ENCODE measurements around the gene JARID2. TPM values are rescaled to one million over a fixed set of nuclear protein-coding genes. Genes with fewer than 3 reads are reported as not detected.

The JARID2 gene
- total RNA-seq, 2 experiments from 2014 or later = 28.4 to 29.7 TPM

GRCh38 chr6:15366003-15366535 lies 120.2 kb downstream of the JARID2 start:
- Mint-ChIP-seq H3K27ac (no peak overlapping the region), H3K36me3 (ENCODE audit: low read depth) (peaks cover 24% of the 10 kb centered on the region), H3K4me1 (peaks cover 48% of the 10 kb centered on the region), H3K4me3 (no peak overlapping the region), H3K9me3 (no peaks in the 10 kb centered on the region), H3K27me3 (no peaks in the 10 kb centered on the region)
- DNase-seq = no peak
- POLR2A ChIA-PET = no interaction called here
- CTCF ChIA-PET = no interaction called here

GRCh38 chr6:15366879-15367278 lies 121.0 kb downstream of the JARID2 start:
- H3K4me1 Mint-ChIP-seq = peaks cover 54% of the 10 kb centered on the region
- POLR2A ChIA-PET = no interaction called here

GRCh38 chr6:15368186-15368585 lies 122.3 kb downstream of the JARID2 start:
- POLR2A ChIA-PET = no interaction called here
- no peak overlapping the region for H3K4me3 Mint-ChIP-seq
- CTCF ChIA-PET = no interaction called here
- no peaks in the 10 kb centered on the region for H3K9me3 Mint-ChIP-seq
- no peak for DNase-seq
- H3K36me3 Mint-ChIP-seq (ENCODE audit: low read depth) = peaks cover 24% of the 10 kb centered on the region
- H3K27me3 Mint-ChIP-seq = no peaks in the 10 kb centered on the region
- peaks cover 55% of the 10 kb centered on the region for H3K4me1 Mint-ChIP-seq
- H3K27ac Mint-ChIP-seq = no peak overlapping the region

More at GRCh38 chr6:15366879-15367278, 121.0 kb downstream of the JARID2 start:
- H3K9me3 Mint-ChIP-seq = no peaks in the 10 kb centered on the region
- DNase-seq = no peak
- H3K27me3 Mint-ChIP-seq = no peaks in the 10 kb centered on the region
- H3K36me3 Mint-ChIP-seq (ENCODE audit: low read depth) = peaks cover 24% of the 10 kb centered on the region
- CTCF ChIA-PET = no interaction called here
- H3K27ac Mint-ChIP-seq = no peak overlapping the region
- H3K4me3 Mint-ChIP-seq = no peak overlapping the region

GRCh38 chr6:15368873-15369272 lies 123.0 kb downstream of the JARID2 start:
- DNase-seq = no peak
- ChIA-PET CTCF (no interaction called here), POLR2A (no interaction called here)
- H3K27ac Mint-ChIP-seq = no peak overlapping the region
- peaks cover 24% of the 10 kb centered on the region for H3K36me3 Mint-ChIP-seq (ENCODE audit: low read depth)
- no peaks in the 10 kb centered on the region for H3K9me3 Mint-ChIP-seq
- no peak overlapping the region for H3K4me3 Mint-ChIP-seq
- H3K4me1 Mint-ChIP-seq = peaks cover 55% of the 10 kb centered on the region
- no peaks in the 10 kb centered on the region for H3K27me3 Mint-ChIP-seq

- H3K27me3 Mint-ChIP-seq = no peaks in the 10 kb centered on the region
- no peak overlapping the region for H3K27ac Mint-ChIP-seq
- peaks cover 24% of the 10 kb centered on the region for H3K36me3 Mint-ChIP-seq (ENCODE audit: low read depth)
- H3K4me1 Mint-ChIP-seq = peaks cover 52% of the 10 kb centered on the region
- no peaks in the 10 kb centered on the region for H3K9me3 Mint-ChIP-seq
- DNase-seq = no peak
- H3K4me3 Mint-ChIP-seq = no peak overlapping the region
- CTCF ChIA-PET = interaction anchor here (0.7 kb wide), 1 partner anchor 1302 kb away, joined by 3 read pairs; no protein-coding TSS in a partner anchor
- POLR2A ChIA-PET = interaction anchor here (0.6 kb wide), 1 partner anchor 223 kb away, joined by 3 read pairs; no protein-coding TSS in a partner anchor
Measured at GRCh38 chr6:15369838-15370237, 124.0 kb downstream of the JARID2 start.

- ChIA-PET POLR2A (no interaction called here), CTCF (no interaction called here)
- H3K27ac Mint-ChIP-seq = no peak overlapping the region
- DNase-seq = no peak
- no peak overlapping the region for H3K4me3 Mint-ChIP-seq
- H3K36me3 Mint-ChIP-seq (ENCODE audit: low read depth) = peaks cover 29% of the 10 kb centered on the region
- H3K9me3 Mint-ChIP-seq = no peaks in the 10 kb centered on the region
- H3K27me3 Mint-ChIP-seq = no peaks in the 10 kb centered on the region
- H3K4me1 Mint-ChIP-seq = peaks cover 45% of the 10 kb centered on the region
Measured at GRCh38 chr6:15370733-15371671, 125.1 kb downstream of the JARID2 start.

GRCh38 chr6:15372932-15373331 lies 127.1 kb downstream of the JARID2 start:
- Mint-ChIP-seq H3K27me3 (no peaks in the 10 kb centered on the region), H3K4me1 (peaks cover 32% of the 10 kb centered on the region), H3K4me3 (no peak overlapping the region), H3K36me3 (ENCODE audit: low read depth) (peaks cover 32% of the 10 kb centered on the region), H3K27ac (no peak overlapping the region), H3K9me3 (no peaks in the 10 kb centered on the region)
- no peak for DNase-seq
- POLR2A ChIA-PET = no interaction called here
- CTCF ChIA-PET = no interaction called here

- POLR2A ChIA-PET = no interaction called here
- Mint-ChIP-seq H3K27ac (no peak overlapping the region), H3K4me1 (peaks cover 28% of the 10 kb centered on the region), H3K4me3 (no peak overlapping the region), H3K27me3 (no peaks in the 10 kb centered on the region), H3K36me3 (ENCODE audit: low read depth) (peaks cover 29% of the 10 kb centered on the region), H3K9me3 (no peaks in the 10 kb centered on the region)
- no peak for DNase-seq
- CTCF ChIA-PET = no interaction called here
Measured at GRCh38 chr6:15374119-15374518, 128.2 kb downstream of the JARID2 start.

- POLR2A ChIA-PET = no interaction called here
- H3K36me3 Mint-ChIP-seq (ENCODE audit: low read depth) = peaks cover 26% of the 10 kb centered on the region
- CTCF ChIA-PET = no interaction called here
- H3K27me3 Mint-ChIP-seq = no peaks in the 10 kb centered on the region
- no peaks in the 10 kb centered on the region for H3K9me3 Mint-ChIP-seq
- H3K4me3 Mint-ChIP-seq = no peak overlapping the region
- no peak overlapping the region for H3K27ac Mint-ChIP-seq
- H3K4me1 Mint-ChIP-seq = peaks cover 22% of the 10 kb centered on the region
- DNase-seq = no peak
Measured at GRCh38 chr6:15375018-15375417, 129.1 kb downstream of the JARID2 start.

- no peak for DNase-seq
- no peak overlapping the region for H3K4me3 Mint-ChIP-seq
- POLR2A ChIA-PET = no interaction called here
- no peaks in the 10 kb centered on the region for H3K27me3 Mint-ChIP-seq
- H3K27ac Mint-ChIP-seq = no peak overlapping the region
- H3K36me3 Mint-ChIP-seq (ENCODE audit: low read depth) = peaks cover 26% of the 10 kb centered on the region
- CTCF ChIA-PET = no interaction called here
- peaks cover 20% of the 10 kb centered on the region for H3K4me1 Mint-ChIP-seq
- H3K9me3 Mint-ChIP-seq = no peaks in the 10 kb centered on the region
Measured at GRCh38 chr6:15375638-15376290, 129.9 kb downstream of the JARID2 start.

- Mint-ChIP-seq H3K27ac (no peak overlapping the region), H3K36me3 (ENCODE audit: low read depth) (peaks cover 26% of the 10 kb centered on the region), H3K4me3 (no peak overlapping the region), H3K4me1 (peaks cover 16% of the 10 kb centered on the region), H3K27me3 (no peaks in the 10 kb centered on the region), H3K9me3 (no peaks in the 10 kb centered on the region)
- ChIA-PET POLR2A (no interaction called here), CTCF (no interaction called here)
- no peak for DNase-seq
Measured at GRCh38 chr6:15376900-15377487, 131.1 kb downstream of the JARID2 start.

- POLR2A ChIA-PET = no interaction called here
- CTCF ChIA-PET = no interaction called here
- Mint-ChIP-seq H3K9me3 (no peaks in the 10 kb centered on the region), H3K4me1 (peaks cover 17% of the 10 kb centered on the region), H3K27ac (no peak overlapping the region), H3K27me3 (no peaks in the 10 kb centered on the region), H3K36me3 (ENCODE audit: low read depth) (peaks cover 26% of the 10 kb centered on the region), H3K4me3 (no peak overlapping the region)
- no peak for DNase-seq
Measured at GRCh38 chr6:15378272-15378671, 132.4 kb downstream of the JARID2 start.

GRCh38 chr6:15378866-15379265 lies 133.0 kb downstream of the JARID2 start:
- Mint-ChIP-seq H3K36me3 (ENCODE audit: low read depth) (peaks cover 26% of the 10 kb centered on the region), H3K9me3 (no peaks in the 10 kb centered on the region), H3K27ac (no peak overlapping the region), H3K4me1 (peaks cover 17% of the 10 kb centered on the region), H3K27me3 (no peaks in the 10 kb centered on the region), H3K4me3 (no peak overlapping the region)
- CTCF ChIA-PET = interaction anchor here (0.7 to 1.0 kb wide), 2 partner anchors 9 to 11 kb away, joined by 3 read pairs; no protein-coding TSS in a partner anchor
- POLR2A ChIA-PET = no interaction called here
- no peak for DNase-seq

All from activated CD4-positive, alpha-beta memory T cell treated with anti-CD3 and anti-CD28 coated beads, Interleukin-2, amount 10 ng/mL, durations not matched to agents 7 days and 5 days (primary cell).